SK-N-SH (cell line): Measurements from ENCODE around the gene SPATA25.

Source experiments
- CTCF ChIP-seq: fragments of 200-600 bp; sonication (generic); IDR thresholded peaks from 2 replicates; pipeline ENCODE4 v1.6.1; 2017; ENCODE audit warnings: antibody characterized with exemption, mild to moderate bottlenecking, moderate library complexity
- EP300 ChIP-seq, 2 experiments: IDR thresholded peaks; 2 replicates each; pipeline versions ENCODE4 v1.4.0 to v1.6.1; 2012; ENCODE audit warnings: borderline replicate concordance in 1 of 2, low read depth in 1 of 2, low read length in 1 of 2
- FOSL2 ChIP-seq: IDR thresholded peaks from 2 replicates; pipeline ENCODE4 v1.4.0; 2012; ENCODE audit warnings: low read depth, mild to moderate bottlenecking, moderate library complexity, borderline replicate concordance
- FOXM1 ChIP-seq: IDR thresholded peaks from 2 replicates; pipeline ENCODE4 v1.4.0; 2012; ENCODE audit warnings: low read depth, mild to moderate bottlenecking
- GABPA ChIP-seq: IDR thresholded peaks from 2 replicates; pipeline ENCODE4 v1.4.0; 2012; ENCODE audit warnings: low read depth, mild to moderate bottlenecking
- MAX ChIP-seq: IDR thresholded peaks from 2 replicates; pipeline ENCODE4 v1.4.0; 2012; ENCODE audit warnings: low read depth
- MXI1 ChIP-seq: IDR thresholded peaks from 2 replicates; pipeline ENCODE4 v1.6.1; 2012; ENCODE audit warnings: mild to moderate bottlenecking, low read depth, low read length, improper control_type of control experiment
- REST ChIP-seq: IDR thresholded peaks from 2 replicates; pipeline ENCODE4 v1.6.1; 2012; ENCODE audit warnings: mild to moderate bottlenecking, low read depth, low read length, moderate library complexity
- SMC3 ChIP-seq: IDR thresholded peaks from 2 replicates; pipeline ENCODE4 v1.6.1; 2012; ENCODE audit warnings: low read depth, low read length, improper control_type of control experiment
- TAF1 ChIP-seq: IDR thresholded peaks from 2 replicates; pipeline ENCODE4 v1.6.1; 2012; ENCODE audit warnings: low read depth, mild to moderate bottlenecking, low read length, moderate library complexity, borderline replicate concordance
- ZBTB33 ChIP-seq: IDR thresholded peaks from 2 replicates; pipeline ENCODE4 v1.4.0; 2012; ENCODE audit warnings: low read depth, borderline replicate concordance
- TF ChIP-seq, protein P1 (sequence below): IDR thresholded peaks from 2 replicates; pipeline ENCODE4; 2012

GRCh38 chr20:45896641-45897161, 9.3 kb upstream of the SPATA25 start:
- no peak for TF ChIP-seq GABPA
- no peak for TF ChIP-seq CTCF
- TF ChIP-seq, protein P1, sequence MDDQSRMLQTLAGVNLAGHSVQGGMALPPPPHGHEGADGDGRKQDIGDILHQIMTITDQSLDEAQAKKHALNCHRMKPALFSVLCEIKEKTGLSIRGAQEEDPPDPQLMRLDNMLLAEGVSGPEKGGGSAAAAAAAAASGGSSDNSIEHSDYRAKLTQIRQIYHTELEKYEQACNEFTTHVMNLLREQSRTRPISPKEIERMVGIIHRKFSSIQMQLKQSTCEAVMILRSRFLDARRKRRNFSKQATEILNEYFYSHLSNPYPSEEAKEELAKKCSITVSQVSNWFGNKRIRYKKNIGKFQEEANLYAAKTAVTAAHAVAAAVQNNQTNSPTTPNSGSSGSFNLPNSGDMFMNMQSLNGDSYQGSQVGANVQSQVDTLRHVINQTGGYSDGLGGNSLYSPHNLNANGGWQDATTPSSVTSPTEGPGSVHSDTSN, result no peak
- TF ChIP-seq FOXM1, result no peak
- TF ChIP-seq TAF1, result no peak
- no peak for TF ChIP-seq FOSL2
- no peak for TF ChIP-seq EP300 (IDR thresholded peaks at IDR 0.05; ENCODE audit: borderline replicate concordance in 1 of 2, low read depth in 1 of 2, low read length in 1 of 2)
- TF ChIP-seq MXI1, result no peak
- no peak for TF ChIP-seq ZBTB33
- TF ChIP-seq SMC3, result no peak
- no peak for TF ChIP-seq MAX
- no peak for TF ChIP-seq REST
